Cardiac fibroblast (primary cell): ENCODE results near the gene SARM1.

ENCODE experiments used
- DNase-seq, 2 donors: peaks; one replicate each; pipeline versions ENCODE4 v3.0.0 to v3.0.0-alpha.2; 2010; ENCODE audit warnings: low read depth in 2 of 2
- H3K4me3 ChIP-seq, 2 donors: replicated peaks in 1 of 2; 1 replicate in 1 of 2; 2 replicates in 1 of 2; pipeline ENCODE4 v1.5.1; 2011; ENCODE audit warnings: low read depth in 2 of 2, low read length in 2 of 2, mild to moderate bottlenecking in 2 of 2, moderate library complexity in 1 of 2
- CTCF ChIP-seq: IDR thresholded peaks from one replicate; pipeline ENCODE4 v1.5.1; 2011; ENCODE audit warnings: low read depth, mild to moderate bottlenecking, low read length, inconsistent platforms

SARM1 gene

DNA sequence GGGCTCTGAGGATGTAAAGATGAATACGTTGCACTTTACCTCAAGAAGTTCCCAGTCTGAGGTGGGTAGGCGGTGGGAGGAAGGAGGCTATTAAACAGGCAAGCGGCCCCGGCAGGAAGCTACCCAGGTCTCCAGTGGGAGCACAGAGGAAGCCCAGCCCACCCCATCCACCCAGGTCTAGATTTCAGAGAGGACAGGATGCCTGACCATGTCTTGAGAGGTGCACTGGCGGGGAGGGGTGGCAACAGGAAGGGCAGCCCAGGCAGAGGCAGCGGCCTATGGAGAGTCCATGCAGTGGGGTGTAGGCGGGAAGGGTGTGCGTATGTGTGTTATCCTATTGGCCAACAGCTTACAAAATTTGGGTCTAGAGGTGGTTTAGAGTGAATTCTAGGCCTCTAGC, 13.9 kb downstream of the SARM1 start:
- no peak overlapping the region for H3K4me3 ChIP-seq
- TF ChIP-seq CTCF = no peak
- DNase-seq = no peak

- no peak for TF ChIP-seq CTCF
Measured at GRCh38 chr17:28386391-28386790, 14.9 kb downstream of the SARM1 start.

DNA sequence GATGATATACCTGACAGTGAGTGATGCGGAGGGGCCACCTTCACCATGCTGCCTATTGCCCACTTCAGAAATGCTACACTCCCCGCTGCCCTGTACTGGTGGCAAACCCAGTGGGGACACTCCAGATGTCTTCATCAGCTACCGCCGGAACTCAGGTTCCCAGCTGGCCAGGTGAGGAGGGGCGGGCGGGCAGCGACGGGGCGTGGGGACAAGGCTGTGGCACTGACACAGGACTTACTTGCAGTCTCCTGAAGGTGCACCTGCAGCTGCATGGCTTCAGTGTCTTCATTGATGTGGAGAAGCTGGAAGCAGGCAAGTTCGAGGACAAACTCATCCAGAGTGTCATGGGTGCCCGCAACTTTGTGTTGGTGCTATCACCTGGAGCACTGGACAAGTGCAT, 16.6 kb downstream of the SARM1 start:
- no peak overlapping the region for H3K4me3 ChIP-seq
- no peak for DNase-seq
- no peak for TF ChIP-seq CTCF

More at GRCh38 chr17:28386391-28386790, 14.9 kb downstream of the SARM1 start:
- DNase-seq = no peak
- no peak overlapping the region for H3K4me3 ChIP-seq

GRCh38 chr17:28390141-28390540, 18.6 kb downstream of the SARM1 start:
- no peak for TF ChIP-seq CTCF
- no peak overlapping the region for H3K4me3 ChIP-seq
- DNase-seq = no peak

DNA sequence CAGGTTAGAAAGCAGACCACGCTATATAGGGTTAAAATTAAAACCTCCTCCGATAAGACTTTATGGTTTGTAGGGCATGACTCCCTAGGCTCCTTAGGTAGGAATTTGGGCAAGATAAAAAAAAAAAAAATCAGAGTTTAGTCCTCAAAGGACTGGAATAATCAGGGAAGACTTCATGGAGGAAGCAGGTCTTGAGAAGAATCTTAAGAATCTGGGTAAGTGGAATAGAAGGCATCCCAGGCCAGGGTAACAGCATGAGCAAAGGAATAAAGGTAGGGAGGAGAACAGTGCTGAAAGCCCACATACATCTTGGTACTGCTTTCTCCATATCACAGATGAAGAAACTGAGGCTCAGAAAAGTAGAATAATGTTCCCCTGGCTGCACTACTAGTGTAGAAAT, 19.1 kb downstream of the SARM1 start:
- H3K4me3 ChIP-seq = no peak overlapping the region
- no peak for DNase-seq
- TF ChIP-seq CTCF = no peak

DNA sequence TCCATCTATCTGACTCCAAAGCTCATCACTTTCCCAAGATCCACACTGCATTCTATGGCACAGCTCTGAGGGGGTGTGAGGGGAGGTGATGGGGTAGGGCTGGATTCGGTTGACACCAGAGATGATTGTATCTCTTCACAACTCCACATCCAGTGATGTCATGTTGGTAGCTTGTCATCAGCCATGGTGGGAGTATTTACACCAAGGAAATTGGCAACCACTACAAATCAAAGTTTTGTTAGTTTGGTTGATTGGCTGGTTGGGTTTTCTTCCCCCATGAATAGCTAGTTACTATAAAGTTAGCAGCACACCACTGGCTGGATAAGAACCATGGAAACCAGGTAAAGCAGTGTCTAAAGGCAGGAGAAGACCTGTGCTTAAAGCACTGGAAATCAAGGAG, 19.5 kb downstream of the SARM1 start:
- no peak for TF ChIP-seq CTCF
- no peak overlapping the region for H3K4me3 ChIP-seq
- DNase-seq = no peak

DNA sequence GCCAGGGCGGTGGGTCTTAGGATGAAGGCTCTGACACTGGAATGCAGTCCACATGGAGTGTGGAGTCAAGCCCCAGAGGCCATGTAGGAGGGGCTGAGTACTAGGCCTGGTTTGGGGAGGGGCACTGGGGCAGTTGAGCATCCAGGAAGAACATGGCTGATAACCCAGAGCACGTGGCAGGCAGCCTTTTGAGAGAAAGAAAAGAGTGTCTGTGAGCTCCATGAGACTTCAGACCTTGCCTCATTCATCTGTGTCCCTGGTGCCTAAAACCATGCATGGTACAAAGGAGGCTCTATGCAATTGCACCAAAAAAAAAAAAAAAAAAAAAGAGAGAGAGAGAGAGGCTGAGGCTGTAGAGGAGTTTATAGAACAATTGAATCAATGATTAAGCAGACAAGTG, 19.9 kb downstream of the SARM1 start:
- H3K4me3 ChIP-seq = no peak overlapping the region
- no peak for DNase-seq
- no peak for TF ChIP-seq CTCF
